Uterus (tissue), 2 donors: Measurements from ENCODE around the gene UGGT2.

Source experiments
- POLR2A ChIP-seq, 2 donors: fragments of 450-650 bp; IDR thresholded peaks; one replicate each; pipeline ENCODE4 v1.6.1; 2016; ENCODE audit warnings: antibody characterized with exemption in 2 of 2, mild to moderate bottlenecking in 1 of 2, moderate library complexity in 1 of 2
- TF ChIP-seq, protein P1 (sequence below), 4 experiments: fragments of 200-600 bp in 2 of 4; fragments of 450-650 bp in 2 of 4; sonication (generic) in 2 of 4; IDR thresholded peaks; one replicate each; pipeline ENCODE4 v1.5.1; 2016 to 2019; ENCODE audit warnings: antibody characterized with exemption in 4 of 4, mild to moderate bottlenecking in 2 of 4, moderate library complexity in 1 of 4

- TF ChIP-seq, protein P1, sequence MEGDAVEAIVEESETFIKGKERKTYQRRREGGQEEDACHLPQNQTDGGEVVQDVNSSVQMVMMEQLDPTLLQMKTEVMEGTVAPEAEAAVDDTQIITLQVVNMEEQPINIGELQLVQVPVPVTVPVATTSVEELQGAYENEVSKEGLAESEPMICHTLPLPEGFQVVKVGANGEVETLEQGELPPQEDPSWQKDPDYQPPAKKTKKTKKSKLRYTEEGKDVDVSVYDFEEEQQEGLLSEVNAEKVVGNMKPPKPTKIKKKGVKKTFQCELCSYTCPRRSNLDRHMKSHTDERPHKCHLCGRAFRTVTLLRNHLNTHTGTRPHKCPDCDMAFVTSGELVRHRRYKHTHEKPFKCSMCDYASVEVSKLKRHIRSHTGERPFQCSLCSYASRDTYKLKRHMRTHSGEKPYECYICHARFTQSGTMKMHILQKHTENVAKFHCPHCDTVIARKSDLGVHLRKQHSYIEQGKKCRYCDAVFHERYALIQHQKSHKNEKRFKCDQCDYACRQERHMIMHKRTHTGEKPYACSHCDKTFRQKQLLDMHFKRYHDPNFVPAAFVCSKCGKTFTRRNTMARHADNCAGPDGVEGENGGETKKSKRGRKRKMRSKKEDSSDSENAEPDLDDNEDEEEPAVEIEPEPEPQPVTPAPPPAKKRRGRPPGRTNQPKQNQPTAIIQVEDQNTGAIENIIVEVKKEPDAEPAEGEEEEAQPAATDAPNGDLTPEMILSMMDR (IDR thresholded peaks at IDR 0.05), result no peak
- TF ChIP-seq POLR2A (IDR thresholded peaks at IDR 0.05), result no peak
Measured at GRCh38 chr13:96025283-96025682, 27.9 kb downstream of the UGGT2 start.
